Non-pigmented ciliary epithelial cell (primary cell): ENCODE data around the gene LRP2.
"Not testable (repeated sequence)": the region's sequence is repeated elsewhere in the genome, so short reads cannot be mapped to it uniquely, and the experiment has no call there.

Experiments used
- DNase-seq: peaks from one replicate; pipeline ENCODE4 v3.0.0-alpha.2; 2010; ENCODE audit warnings: low read depth

The LRP2 gene

DNA sequence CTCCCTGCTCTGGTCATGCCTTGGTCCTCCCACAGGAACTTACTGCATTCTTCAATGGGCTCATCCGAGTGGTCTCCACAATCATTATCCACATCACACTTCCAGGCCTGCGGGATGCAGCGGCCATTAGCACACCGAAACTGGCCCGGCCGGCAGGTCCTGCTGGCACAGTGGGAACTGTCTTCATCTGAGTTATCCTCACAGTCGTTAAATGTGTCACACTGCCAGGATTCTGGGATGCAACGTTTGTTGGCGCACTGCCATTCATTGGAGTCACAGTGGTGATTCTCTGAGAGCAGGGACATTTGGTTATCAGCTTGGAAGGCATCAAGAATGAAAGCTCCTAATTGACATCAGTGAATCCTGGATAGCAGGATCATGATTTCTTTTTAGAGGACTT, 188.5 kb downstream of the LRP2 start:
- no peak for DNase-seq

DNA sequence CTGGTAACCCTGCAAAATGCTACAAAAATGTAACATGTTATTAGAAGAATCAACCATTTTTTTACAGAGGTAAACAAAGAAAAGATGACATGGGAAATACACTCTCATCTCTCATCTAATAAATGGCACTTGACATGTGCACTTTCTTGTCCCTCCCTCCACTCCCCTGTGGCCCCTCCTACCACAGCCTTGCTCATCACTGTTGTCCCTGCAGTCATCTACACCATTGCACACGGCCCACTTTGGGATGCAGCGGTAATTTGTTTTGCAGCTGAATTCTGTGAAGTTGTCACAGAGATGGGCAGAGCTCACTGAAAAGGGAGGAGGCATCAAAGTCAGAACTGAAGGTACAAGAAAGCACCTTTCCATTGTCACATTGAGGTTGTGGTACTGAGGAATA, 189.4 kb downstream of the LRP2 start:
- DNase-seq, result no peak

DNA sequence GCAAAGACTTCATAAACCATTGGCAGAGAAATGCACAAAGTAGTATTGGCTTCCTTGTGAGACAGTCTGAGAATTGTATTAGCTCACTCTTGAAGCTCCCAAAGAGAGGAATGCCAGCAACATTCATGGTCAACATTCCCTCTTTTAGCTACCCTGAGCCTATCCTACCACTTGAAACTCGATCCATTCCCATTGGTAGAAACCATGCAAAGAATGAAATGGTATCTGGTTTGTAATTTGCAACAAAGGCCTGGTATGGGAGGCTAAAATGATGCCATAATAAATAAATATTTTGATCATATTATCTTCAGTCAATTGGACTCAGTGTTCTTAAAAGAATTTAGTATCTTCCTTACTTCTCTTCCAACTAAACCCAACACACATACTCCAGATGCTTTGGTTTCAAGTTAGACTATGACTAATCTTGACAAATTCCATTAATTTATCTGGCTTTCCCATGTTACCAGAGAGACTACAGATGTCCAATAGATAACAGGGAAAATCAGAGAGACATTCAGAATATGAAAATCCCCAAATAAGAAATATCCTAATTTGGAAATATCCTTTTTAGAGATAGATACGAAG, 190.1 kb downstream of the LRP2 start:
- peak; percentile 6 for DNase-seq

DNA sequence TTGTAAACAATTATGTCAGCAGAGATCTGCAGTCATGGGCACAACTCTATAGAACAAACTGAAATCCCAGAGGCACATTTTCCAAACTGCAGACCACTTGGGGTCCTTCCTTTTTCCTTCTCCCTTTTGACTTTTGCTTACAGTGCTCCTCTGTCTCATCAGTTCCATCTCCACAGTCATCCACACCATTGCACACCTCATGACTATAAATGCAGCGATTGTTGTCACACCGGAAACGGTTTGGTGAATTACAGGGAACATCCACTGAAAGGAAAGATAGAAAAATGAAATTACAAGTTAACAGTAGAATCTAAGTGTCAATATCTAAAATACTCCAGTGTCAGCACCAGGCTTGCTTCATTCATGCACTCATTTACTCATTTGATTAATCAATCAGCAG, 196.5 kb downstream of the LRP2 start:
- DNase-seq, result no peak

DNA sequence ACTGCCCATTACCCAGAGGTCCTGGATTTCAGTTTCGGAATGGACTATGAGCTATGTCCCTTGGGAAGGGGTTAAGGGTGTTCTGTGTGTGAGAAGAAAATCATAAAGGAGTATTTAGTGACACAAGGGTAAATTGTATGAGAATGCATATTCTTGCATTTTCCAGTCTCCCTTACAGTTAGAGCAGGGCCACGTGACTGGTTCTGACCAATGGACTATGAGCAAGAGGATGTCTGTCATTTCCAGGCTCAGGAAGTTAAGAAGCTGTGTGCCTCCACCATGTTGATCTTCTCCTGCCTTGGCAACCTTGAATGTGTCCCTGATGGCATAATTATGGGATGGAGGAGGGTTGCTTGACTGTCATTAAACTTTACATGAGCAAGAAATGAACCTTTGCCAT, 198.0 kb downstream of the LRP2 start:
- DNase-seq, result no peak

DNA sequence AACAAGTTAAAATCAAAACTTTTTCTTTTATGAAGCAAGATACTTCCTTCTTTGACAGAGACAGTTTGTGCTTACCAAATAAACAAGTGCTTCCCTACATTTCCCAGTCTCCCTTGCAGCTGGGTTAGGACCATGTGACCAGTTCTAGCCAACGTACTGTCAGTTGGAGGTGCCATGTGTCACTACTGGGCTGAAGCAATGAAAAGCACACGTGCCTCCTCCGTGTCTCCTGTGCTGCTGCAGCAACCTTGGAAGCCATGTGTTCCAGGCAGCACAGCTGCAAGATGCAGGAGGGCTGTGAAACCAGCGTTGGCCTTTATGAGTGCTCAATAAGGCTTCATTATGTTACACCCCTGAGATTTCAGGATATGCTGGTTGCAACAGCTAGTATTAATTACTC, 199.7 kb downstream of the LRP2 start:
- no peak for DNase-seq

DNA sequence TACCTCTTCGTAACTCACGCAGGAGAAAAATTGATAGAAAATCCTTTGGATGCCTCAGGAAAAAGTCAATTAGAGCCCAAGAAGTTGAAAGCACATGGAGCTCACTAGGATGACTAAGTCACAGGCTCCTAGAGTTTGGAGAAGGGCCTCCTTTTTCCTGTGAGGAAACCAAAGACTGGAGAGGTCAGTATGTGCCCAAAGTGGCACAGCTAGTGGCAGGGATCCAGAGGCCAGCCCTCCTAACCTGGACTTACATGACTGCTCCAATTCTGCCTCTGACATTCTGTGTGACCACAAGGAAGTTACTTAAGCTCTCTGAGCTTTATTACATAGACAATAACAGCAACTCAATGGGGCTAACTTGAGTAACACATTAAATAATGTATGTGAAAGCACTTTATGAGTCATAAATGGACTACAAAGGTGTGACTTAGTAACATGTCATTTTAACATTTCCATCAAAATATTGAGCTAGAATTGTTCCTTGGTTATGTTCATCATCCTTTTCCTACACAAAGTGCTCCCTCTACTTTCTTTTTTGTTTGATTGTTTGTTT, 201.3 kb downstream of the LRP2 start:
- DNase-seq, result no peak

DNA sequence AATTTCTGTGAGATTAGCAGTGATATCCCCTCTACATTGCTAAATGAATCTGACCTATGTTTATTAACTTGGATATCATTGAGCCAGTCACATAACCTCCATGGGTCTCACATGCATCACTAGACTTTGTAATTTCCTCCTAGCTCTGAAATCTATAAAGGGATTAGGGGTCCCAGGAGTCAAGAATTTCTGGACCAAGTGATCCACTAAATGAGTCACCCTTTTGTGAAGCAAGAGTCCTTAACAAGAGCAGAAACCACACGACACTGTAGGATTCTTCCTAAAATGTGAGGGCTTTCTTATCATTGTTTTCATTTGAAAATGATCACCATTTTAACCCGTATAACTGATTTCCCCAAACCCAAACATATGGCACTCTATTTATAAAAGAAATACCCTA, 202.6 kb downstream of the LRP2 start:
- DNase-seq, result no peak

DNA sequence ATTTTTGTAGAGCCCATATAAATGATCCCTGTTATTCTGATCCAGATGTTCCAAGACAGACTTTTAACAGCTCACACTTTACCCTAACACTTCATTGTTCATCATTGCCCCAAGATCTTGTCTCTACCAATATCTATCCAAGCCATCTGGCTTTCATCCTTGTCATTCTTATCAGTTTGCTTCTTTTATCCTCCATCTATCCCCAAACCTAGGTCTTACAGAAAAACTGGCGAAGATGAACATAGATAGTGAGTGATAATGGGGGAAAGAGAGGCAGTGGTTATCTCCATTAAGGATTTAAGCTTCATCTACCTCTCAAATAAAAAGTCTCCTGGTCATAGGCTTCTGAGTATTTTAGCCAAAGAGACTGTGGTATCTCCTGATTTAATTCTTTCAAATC, 203.5 kb downstream of the LRP2 start:
- no peak for DNase-seq

DNA sequence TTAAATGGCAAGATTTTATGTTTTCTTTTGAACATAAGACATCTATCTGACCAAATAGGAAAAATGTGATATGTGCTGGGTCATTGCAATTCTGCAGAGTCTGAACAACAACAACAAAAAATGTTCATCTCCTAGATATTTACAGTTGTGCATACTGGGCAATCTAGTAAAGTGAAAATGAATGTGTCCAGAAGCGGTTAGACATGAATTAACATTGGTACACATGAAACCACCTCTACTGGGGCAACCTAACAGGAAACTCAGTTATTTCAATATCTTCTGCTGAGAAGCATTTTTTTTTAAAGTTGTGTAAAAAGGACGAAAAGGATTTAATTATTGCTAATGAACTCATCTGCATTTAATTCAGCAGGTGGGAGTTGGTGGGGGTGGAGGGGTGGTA, 216.1 kb downstream of the LRP2 start:
- DNase-seq, result no peak

DNA sequence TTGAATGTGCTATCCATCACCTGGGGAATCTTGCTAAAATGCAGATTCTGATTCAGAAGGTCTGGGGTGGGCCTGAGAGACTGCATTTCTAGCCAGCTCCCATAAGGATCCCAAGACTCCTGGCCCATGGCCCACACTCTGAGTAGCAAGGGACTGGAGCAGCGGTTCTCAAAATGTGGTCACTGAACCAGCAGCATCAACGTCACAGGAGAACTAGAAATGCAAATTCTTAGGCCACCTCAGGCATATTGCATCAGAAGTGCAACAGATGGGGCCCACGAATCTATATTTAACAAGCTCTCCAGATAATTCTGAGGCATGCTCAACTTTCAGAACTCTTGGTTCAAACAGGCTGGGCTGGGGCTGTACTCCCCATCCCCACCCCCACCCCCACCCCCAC, 218.3 kb downstream of the LRP2 start:
- no peak for DNase-seq

DNA sequence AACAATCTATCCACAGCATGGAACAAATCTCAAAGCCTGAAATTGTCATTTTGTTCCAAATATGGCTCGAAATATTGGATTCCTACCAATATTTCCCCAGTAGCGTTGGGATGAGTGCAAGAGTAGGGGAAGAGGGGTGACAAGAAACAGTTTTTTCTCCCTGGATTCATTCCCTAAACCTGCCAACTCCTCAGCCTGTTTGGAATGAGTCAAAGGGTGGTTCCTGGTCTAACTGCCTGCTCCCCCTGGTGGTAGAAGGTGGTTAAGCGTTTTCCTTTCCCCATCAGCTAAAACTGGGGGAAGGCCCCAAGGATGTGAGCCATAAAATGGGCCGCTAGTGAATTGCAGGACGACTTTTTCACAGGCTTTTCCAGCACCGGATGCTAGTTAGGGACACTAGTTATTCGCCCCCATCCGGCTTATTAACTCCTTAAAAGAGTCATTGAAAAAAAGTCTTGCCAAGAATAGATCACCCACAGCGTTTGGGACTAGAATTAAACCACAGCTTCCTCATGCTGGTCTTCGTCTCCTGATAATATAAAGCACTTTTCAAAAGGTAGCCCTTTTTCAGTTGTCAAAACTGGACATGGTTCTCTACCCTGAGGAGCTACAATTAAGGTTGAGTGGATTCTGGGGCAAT, 220.5 kb downstream of the LRP2 start:
- peak; percentile 13 for DNase-seq

DNA sequence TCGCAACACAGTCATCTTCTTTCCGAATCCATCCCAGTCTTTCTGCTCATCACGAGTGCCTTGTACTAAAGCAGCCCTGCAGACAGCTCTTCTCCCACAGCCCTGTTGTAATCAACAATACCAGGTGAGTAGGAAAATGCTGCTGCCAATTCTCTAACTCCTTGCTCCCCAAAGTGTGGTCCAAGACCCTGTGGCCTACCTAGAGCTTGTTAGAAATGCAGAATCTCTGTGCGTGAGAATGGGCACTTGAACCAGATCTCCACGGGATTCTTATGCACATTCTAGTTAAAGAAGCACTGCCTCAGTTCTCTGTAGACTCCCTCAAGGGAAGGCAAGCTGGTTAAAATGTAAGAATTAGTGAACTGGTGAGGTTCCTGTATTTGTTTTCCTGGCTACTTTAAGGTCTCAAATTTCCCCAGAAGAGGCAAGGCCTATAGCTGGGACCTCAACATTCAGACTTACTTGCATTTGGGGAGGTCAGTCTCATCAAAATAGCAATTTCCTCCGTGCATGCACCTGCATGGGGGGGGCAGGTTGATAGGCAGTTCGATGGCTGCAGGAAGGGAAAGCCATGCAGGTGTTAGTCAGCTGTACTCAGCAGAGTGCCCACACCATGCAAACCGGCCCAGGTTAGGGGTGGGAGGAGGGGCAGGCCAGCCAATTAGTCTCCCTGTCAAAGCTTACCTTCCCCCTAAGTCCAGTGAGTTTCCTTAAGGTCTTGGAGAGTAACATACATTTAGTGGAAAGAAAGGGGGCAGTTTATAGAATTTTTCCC, 222.2 kb downstream of the LRP2 start:
- DNase-seq, result no peak

DNA sequence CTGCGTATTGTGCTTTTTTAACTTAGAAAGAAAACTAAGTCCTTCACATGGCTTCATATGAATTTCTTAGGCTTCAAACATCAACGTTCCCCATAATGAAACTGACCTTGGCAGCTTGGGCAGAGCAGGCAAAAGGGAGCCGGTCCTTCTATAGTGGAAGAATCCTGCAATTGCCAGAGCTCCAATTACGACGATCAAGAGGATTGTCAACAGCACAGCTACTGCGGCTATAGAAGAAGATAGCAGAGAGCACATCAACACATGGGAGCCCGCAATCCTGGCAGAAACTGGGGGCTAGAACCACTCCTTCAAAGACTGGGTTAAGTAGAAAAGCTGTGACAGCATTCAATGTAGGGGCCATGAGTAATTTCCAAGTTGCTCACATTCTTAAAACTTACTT, 223.2 kb downstream of the LRP2 start:
- no peak for DNase-seq

DNA sequence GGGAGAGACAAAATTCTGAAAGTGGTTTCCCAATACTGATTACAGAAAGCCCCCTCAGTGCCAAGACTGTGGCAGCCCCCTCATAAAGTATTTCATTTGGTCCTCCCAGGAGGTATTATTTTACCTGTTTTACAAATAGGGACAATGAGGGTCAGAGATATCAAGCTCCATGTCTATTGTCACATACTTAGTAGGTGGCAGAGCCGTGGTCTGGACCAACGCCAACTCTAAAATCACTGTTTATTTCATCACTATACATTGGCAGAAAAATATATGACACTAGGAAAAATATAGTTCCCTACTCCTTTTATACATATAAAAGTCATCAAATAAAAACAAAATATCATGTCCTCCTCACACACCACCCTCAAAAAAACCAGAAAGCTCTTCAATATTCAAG, 224.4 kb downstream of the LRP2 start:
- DNase-seq, result no peak

DNA sequence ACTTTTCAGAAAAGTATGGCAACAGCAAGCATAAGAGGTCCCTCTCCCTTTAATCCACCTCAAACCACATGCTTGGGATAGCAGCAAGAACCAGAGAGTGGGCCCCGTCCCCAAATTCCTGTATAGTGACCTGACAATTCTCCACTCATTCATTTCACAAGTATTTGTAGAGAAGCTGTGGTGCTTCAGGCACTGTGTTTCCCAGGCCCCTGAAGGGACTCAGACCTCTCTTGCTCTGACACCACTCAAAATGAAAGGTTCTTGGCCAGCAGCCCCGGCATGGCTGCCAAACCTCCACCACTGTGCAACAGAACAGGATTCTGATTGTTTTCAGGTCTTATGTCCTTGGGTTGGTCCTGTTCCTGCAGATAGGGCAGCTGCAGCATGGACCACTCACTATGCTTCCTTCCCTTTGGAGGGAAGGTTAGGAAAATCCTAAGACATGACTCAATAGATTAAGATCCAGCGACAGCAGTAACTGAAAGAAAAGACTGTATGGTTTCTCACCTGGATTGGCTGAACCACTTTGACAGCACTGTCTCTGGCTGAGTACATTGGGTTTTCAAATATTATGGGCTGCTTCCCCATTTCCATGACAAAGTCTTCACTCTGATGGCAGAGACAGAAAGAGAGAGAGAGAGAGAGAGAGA, 225.3 kb downstream of the LRP2 start:
- DNase-seq, result no peak

DNA sequence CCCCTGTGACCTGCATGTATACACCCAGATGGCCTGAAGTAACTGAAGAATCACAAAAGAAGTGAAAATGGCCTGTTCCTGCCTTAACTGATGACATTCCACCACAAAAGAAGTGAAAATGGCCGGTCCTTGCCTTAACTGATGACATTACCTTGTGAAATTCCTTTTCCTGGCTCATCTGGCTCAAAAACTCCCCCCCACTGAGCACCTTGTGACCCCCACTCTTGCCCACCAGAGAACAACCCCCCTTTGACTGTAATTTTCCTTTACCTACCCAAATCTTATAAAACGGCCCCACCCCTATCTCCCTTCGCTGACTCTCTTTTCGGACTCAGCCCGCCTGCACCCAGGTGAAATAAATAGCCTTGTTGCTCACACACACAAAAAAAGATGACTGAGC, 225.9 kb downstream of the LRP2 start:
- not testable (repeated sequence) for DNase-seq

DNA sequence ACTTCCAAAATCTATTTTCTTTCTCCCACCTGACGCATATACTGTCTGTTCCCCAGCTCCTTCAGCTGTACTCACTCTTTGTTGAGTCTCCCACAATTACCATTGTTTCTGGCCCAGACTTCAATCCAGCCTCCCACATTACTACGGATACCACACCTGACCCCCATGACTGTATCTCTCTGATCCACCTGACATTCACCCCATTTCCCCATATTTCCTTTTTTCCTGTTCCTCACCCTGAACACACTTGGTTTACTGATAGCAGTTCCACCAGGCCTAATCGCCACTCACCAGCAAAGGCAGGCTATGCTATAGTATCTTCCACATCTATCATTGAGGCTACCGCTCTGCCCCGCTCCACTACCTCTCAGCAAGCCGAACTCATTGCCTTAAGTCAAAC, 228.1 kb downstream of the LRP2 start:
- DNase-seq, result not testable (repeated sequence)

DNA sequence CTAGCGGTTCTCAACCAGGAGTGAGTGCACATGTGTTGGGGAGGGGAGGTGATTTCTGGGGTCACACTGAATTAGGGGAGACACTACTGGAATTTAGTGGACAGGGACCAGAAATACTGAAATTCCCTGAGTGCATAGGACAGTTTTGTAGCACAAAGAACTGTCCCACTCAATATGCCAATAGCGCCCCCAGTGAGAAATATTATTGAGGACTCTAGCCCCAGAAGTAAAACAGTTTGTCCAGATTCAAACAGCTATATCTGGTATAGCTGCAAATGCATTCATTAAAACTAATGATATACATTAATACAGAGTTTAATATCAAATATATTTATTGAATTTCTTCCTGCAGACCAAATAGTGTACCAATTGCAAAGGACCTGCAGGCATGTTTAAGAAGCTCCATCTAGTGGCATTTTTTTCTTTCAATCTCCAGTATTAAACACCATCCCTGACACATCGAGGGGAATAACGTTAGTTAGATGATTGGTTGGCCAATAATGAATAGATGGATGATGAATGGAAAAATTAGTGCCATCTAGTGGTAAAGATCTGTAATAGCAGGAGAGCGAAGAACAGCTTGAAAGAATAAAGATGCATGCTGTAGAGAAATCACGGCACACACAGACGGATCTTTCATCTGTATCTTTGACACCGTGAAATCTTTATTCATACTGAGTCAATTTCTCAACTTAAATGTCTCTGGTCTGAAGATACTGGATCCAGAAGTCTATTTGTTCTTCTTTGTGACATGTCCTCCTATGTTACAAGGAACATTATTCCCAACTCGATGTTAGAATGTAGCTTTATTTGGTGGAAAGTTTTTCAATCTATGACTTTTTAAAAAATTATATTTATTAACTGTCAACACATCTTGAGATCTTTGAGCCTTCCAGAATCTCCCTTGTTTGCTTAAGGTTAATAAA, 230.5 kb downstream of the LRP2 start:
- peak; percentile 6 for DNase-seq

DNA sequence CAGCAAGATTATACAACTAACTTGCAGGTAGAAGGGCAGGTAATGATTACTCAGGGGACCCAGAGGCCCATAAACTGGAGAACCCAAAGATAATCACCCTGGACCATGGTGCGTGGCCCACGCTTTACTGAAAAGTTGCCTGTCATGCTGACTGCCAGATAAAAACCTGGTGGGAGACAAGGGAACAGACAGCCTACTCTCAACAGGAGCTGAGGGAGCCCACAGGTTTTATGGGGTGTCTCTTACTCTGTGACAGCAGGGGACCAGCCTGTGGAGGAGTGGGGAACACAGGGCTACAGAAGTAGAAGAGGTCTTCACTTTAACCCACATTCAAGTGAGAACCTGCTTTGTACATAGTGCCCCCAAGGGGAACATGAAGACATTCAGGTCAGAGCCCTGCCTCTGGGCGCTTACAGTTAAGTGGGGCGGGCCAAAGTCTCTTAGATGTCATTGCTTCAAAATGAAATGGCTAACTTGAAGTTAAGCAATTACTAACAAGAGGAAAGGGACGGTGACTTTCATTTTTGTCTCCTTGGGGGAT, 232.6 kb downstream of the LRP2 start:
- no peak for DNase-seq

DNA sequence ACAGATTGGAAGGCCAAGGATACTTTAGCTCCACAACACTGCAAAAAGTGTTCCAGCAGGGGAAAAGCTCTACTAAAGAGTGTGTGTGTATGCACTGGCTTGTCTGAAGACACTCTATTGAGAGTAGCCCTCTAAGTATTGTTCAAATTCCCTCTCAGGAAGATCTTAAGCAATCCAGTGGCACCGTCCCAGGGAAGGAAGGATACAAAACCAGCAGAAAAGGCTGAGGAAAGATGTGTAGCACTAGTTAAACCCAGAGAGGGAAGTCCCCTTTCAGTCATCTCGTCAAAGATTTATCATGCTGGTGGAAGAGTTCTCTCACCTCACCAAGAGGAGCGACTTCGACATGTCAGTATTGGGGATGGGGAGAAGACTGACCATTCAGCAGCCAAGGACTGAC, 242.5 kb downstream of the LRP2 start:
- no peak for DNase-seq
